Esophagus (tissue), 2 donors: Measurements from ENCODE around the gene PIWIL1. TPM values are rescaled to one million over a fixed set of nuclear protein-coding genes. Genes with fewer than 3 reads are reported as not detected.

Experiments
- H3K27ac ChIP-seq, 2 donors: one replicate each; pipeline ENCODE4 v1.5.1; 2013; ENCODE audit warnings: low read depth in 2 of 2, mild to moderate bottlenecking in 2 of 2, inconsistent platforms in 1 of 2, low read length in 1 of 2, moderate library complexity in 1 of 2
- H3K27me3 ChIP-seq, 2 donors: one replicate each; pipeline ENCODE4 v1.6.1; 2013; ENCODE audit warnings: low read length in 2 of 2, control low read depth in 1 of 2, mild to moderate bottlenecking in 1 of 2; ENCODE audit not compliant: insufficient read depth in 2 of 2, control insufficient read depth in 1 of 2
- H3K36me3 ChIP-seq, 2 donors: one replicate each; pipeline ENCODE4 v1.6.1; 2013; ENCODE audit warnings: low read length in 1 of 2; ENCODE audit not compliant: control insufficient read depth in 2 of 2, insufficient read depth in 2 of 2
- H3K4me1 ChIP-seq, 2 donors: one replicate each; pipeline ENCODE4 v1.6.1; 2013; ENCODE audit warnings: low read length in 1 of 2; ENCODE audit not compliant: control insufficient read depth in 2 of 2, insufficient read depth in 2 of 2
- H3K4me3 ChIP-seq, 2 donors: one replicate each; pipeline ENCODE4 v1.5.1; 2013; ENCODE audit warnings: low read length in 2 of 2, mild to moderate bottlenecking in 2 of 2, low read depth in 1 of 2, moderate library complexity in 1 of 2
- H3K9me3 ChIP-seq, 2 donors: one replicate each; pipeline ENCODE4 v1.6.1; 2013; ENCODE audit warnings: mild to moderate bottlenecking in 2 of 2, low read depth in 1 of 2, low read length in 1 of 2, moderate library complexity in 1 of 2; ENCODE audit not compliant: control insufficient read depth in 2 of 2, insufficient read depth in 1 of 2
- WGBS, 2 donors: extraction: QIAGEN DNeasy Blood & Tissue Kit; methylation state at CpG; one replicate each; pipeline ENCODE4 v1.1.7; 2013; 5-methylcytosine and 5-hydroxymethylcytosine counted together
- polyA plus RNA-seq, 2 donors: library from polyadenylated mRNA; stranded (reverse); fragments of 200-250 nt; gene quantifications; one replicate each; pipeline ENCODE4 v1.2.3, GENCODE V29; 2013
- donor health status: healthy with polysubstance abuse.
- donor health status: Bipolar disorder and iron deficiency.

Gene PIWIL1
- polyA plus RNA-seq, 2 donors, result not detected

- WGBS, 2 donors, result 82 to 85% methylated on average over 8 of the region's 8 CpGs
Observed at GRCh38 chr12:130303781-130304180, 33.9 kb upstream of the PIWIL1 start.

GRCh38 chr12:130307859-130308258 is 29.8 kb upstream of the PIWIL1 start:
- no peaks in the 10 kb centered on the region for H3K27me3 ChIP-seq
- H3K36me3 ChIP-seq, result no peaks in the 10 kb centered on the region
- peaks cover 0 to 4% of the 10 kb centered on the region in 2 donors for H3K9me3 ChIP-seq
- H3K4me1 ChIP-seq, result no peaks in the 10 kb centered on the region
- WGBS, 2 donors, result 82 to 87% methylated on average over 14 of the region's 14 CpGs
- H3K27ac ChIP-seq, result no peak overlapping the region
- no peak overlapping the region for H3K4me3 ChIP-seq

More at GRCh38 chr12:130303781-130304180, 33.9 kb upstream of the PIWIL1 start:
- H3K4me3 ChIP-seq, result no peak overlapping the region
- no peak overlapping the region for H3K27ac ChIP-seq
- H3K27me3 ChIP-seq, result no peaks in the 10 kb centered on the region
- H3K36me3 ChIP-seq, result no peaks in the 10 kb centered on the region
- H3K9me3 ChIP-seq, result peaks cover 0 to 4% of the 10 kb centered on the region in 2 donors
- no peaks in the 10 kb centered on the region for H3K4me1 ChIP-seq

GRCh38 chr12:130308393-130308792 is 29.3 kb upstream of the PIWIL1 start:
- Histone ChIP-seq H3K27ac (no peak overlapping the region), H3K4me3 (no peak overlapping the region), H3K36me3 (no peaks in the 10 kb centered on the region), H3K27me3 (no peaks in the 10 kb centered on the region), H3K9me3 (peaks cover 0 to 4% of the 10 kb centered on the region in 2 donors), H3K4me1 (no peaks in the 10 kb centered on the region)
- WGBS, 2 donors, result 91 to 92% methylated on average over 6 of the region's 6 CpGs

DNA sequence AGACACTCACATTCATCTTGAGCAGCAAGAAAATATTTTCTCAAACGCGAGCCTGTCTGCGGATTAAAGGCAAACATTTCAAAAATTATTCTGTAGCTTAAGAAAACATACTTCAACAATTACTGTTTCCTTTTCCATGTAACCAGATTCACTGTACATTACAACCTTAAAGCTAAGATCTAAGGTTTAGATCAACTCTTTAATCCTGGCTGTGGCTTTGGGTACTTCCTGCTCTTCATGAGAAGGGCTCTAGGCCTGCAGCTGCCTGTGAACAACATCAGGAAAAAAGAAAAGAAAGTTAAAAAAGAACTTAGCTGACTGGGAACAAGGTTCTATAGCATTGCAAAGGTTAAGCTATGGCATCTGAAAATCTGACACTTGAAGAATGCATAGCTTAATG is 21.4 kb upstream of the PIWIL1 start:
- H3K27me3 ChIP-seq, result no peaks in the 10 kb centered on the region
- no peaks in the 10 kb centered on the region for H3K4me1 ChIP-seq
- no peaks in the 10 kb centered on the region for H3K36me3 ChIP-seq
- no peaks in the 10 kb centered on the region for H3K9me3 ChIP-seq
- WGBS, 2 donors, result 67 to 76% methylated on average over 3 of the region's 3 CpGs
- no peak overlapping the region for H3K27ac ChIP-seq
- no peak overlapping the region for H3K4me3 ChIP-seq

GRCh38 chr12:130320536-130320935 is 17.2 kb upstream of the PIWIL1 start:
- Histone ChIP-seq H3K4me3 (no peak overlapping the region), H3K4me1 (no peaks in the 10 kb centered on the region), H3K36me3 (no peaks in the 10 kb centered on the region), H3K9me3 (no peaks in the 10 kb centered on the region), H3K27ac (no peak overlapping the region), H3K27me3 (no peaks in the 10 kb centered on the region)
- WGBS, 2 donors, result 59 to 71% methylated on average over 2 of the region's 2 CpGs

- H3K4me1 ChIP-seq, result no peaks in the 10 kb centered on the region
- no peaks in the 10 kb centered on the region for H3K9me3 ChIP-seq
- H3K27me3 ChIP-seq, result no peaks in the 10 kb centered on the region
- H3K4me3 ChIP-seq, result no peak overlapping the region
- no peak overlapping the region for H3K27ac ChIP-seq
- 86 to 95% methylated on average over 3 of the region's 3 CpGs for WGBS, 2 donors
- H3K36me3 ChIP-seq, result no peaks in the 10 kb centered on the region
Observed at GRCh38 chr12:130322263-130322662, 15.4 kb upstream of the PIWIL1 start.

- H3K36me3 ChIP-seq, result no peaks in the 10 kb centered on the region
- no peaks in the 10 kb centered on the region for H3K4me1 ChIP-seq
- H3K27me3 ChIP-seq, result no peaks in the 10 kb centered on the region
- H3K9me3 ChIP-seq, result no peaks in the 10 kb centered on the region
- WGBS, 2 donors, result 84 to 89% methylated on average over 9 of the region's 9 CpGs
- H3K27ac ChIP-seq, result no peak overlapping the region
- H3K4me3 ChIP-seq, result no peak overlapping the region
Observed at GRCh38 chr12:130330685-130331084, 7.0 kb upstream of the PIWIL1 start.

GRCh38 chr12:130331146-130331545 is 6.5 kb upstream of the PIWIL1 start:
- H3K27me3 ChIP-seq, result no peaks in the 10 kb centered on the region
- H3K27ac ChIP-seq, result no peak overlapping the region
- H3K36me3 ChIP-seq, result no peaks in the 10 kb centered on the region
- H3K4me3 ChIP-seq, result no peak overlapping the region
- H3K4me1 ChIP-seq, result no peaks in the 10 kb centered on the region
- WGBS, 2 donors, result 73 to 78% methylated on average over 14 of the region's 14 CpGs
- H3K9me3 ChIP-seq, result no peaks in the 10 kb centered on the region

GRCh38 chr12:130333341-130333740 is 4.3 kb upstream of the PIWIL1 start:
- 65 to 67% methylated on average over 10 of the region's 10 CpGs for WGBS, 2 donors
- no peaks in the 10 kb centered on the region for H3K27me3 ChIP-seq
- H3K9me3 ChIP-seq, result no peaks in the 10 kb centered on the region
- no peak overlapping the region for H3K4me3 ChIP-seq
- H3K4me1 ChIP-seq, result no peaks in the 10 kb centered on the region
- H3K27ac ChIP-seq, result no peak overlapping the region
- H3K36me3 ChIP-seq, result no peaks in the 10 kb centered on the region

- no peak overlapping the region for H3K27ac ChIP-seq
- no peak overlapping the region for H3K4me3 ChIP-seq
- peaks cover 0 to 3% of the 10 kb centered on the region in 2 donors for H3K4me1 ChIP-seq
- peaks cover 0 to 6% of the 10 kb centered on the region in 2 donors for H3K27me3 ChIP-seq
- 76 to 82% methylated on average over 8 of the region's 8 CpGs for WGBS, 2 donors
- H3K36me3 ChIP-seq, result no peaks in the 10 kb centered on the region
- H3K9me3 ChIP-seq, result no peaks in the 10 kb centered on the region
Observed at GRCh38 chr12:130334399-130334798, 3.3 kb upstream of the PIWIL1 start.
